Stromal cell of bone marrow (primary cell): ENCODE measurements around the gene IFI6.

Experiments used
- DNase-seq: peaks from one replicate; pipeline ENCODE4 v3.0.0-alpha.2; 2012; ENCODE audit warnings: low read depth

Gene IFI6

GRCh38 chr1:27672750-27673112, 739 bp upstream of the IFI6 start:
- no peak for DNase-seq

GRCh38 chr1:27669876-27670275, 2.1 kb downstream of the IFI6 start:
- no peak for DNase-seq

- DNase-seq: no peak
Measured at GRCh38 chr1:27668808-27669723, 2.9 kb downstream of the IFI6 start.

DNA sequence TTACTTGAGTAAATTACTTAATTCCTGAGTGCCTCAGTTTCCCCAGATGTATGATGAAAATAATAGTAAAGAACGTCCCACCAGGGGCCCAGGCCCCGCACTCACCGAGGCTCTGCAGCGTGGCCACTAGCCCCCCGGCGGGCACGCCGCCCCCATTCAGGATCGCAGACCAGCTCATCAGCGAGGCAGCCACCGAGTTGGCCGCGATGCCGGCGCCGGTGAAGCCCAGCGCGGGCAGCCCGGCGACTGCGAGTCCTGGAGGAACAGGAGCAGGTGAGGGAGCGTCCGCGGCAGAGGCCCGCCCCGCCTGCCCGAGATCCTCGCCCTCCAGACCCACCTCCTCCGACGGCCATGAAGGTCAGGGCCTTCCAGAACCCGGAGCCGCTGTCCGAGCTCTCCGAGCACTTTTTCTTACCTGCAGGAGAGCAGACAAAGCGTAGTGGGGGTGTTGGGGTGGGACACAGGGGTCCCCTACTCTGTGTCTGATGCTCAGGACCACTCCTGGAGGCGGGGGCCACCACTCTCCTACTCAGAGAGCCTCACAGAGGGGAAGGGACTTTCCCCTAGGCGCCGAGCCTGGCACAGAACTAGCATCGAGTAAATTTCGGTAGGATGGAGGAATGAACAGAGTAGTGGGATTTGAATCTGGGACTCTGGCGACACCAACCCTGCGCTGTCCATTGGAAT, 3.7 kb downstream of the IFI6 start:
- no peak for DNase-seq

- no peak for DNase-seq
Measured at GRCh38 chr1:27666791-27667254, 5.2 kb downstream of the IFI6 start.

- no peak for DNase-seq
Measured at GRCh38 chr1:27666294-27666693, 5.7 kb downstream of the IFI6 start.

DNA sequence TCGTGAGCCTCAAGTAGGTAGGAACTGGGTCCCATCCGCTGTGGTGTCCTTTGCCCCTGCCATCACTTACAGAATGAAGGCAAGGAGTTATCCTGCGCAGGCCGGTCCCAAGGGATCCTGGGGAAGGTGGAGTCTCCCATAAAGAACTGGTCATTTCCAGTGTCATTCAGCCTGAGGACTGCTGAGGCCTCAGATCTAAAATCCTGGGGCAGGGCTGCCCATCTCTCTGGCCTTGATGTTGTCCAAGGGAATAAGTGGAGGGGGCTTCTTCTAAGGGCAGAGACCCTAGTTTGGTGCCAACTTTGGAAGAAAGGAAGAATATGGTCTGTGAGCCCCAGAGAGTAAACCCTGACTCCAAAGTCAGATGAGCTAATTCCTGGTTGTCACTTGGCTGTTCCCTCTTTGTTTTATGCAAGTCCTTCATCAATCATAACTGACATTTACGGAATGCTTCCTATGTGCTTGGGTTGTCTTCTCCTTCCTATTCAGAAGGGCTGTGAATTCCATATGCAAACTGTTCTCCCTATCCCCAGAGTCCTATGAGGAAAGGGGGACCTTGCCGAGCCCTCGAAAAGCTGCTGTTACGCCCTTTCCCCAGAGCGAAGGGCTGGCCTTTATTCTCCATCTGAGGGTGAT, 6.9 kb downstream of the IFI6 start:
- no peak for DNase-seq

- no peak for DNase-seq
Measured at GRCh38 chr1:27664291-27664690, 7.7 kb downstream of the IFI6 start.

DNA sequence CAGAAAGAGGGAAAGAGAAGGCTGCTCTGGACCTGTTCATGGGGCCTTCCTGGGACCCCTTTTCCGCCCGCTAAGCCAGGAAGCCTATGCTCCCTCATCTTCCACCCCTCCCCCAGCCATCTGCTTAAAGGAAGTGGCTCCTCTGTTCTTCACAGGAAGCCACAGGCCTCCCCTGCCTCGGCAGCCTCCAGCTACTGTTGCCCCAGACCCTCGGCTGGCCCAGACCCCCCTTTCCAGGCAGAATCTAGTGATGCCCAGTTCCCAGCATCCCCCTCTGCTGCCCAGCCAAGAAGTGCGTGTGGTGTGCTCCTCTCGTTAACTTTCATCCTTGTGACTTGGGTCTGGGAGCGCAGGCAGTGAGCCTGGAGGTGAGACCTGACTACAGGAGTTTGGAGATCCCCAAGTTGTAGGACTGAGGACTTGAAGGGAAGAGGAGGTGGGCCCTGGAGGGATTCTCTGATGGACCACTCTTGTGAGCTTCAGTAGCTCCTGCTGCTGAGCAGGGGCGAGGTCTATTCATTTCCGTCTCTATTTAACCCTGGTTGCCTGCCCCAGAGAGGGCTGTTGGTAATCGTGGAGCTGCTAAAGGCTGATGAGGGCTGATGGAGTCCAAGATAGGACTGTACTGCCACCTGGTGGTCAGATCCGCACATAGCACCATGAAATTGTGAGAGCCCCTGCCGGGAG, 9.1 kb downstream of the IFI6 start:
- DNase-seq: peak; percentile 63

- no peak for DNase-seq
Measured at GRCh38 chr1:27662261-27662660, 9.7 kb downstream of the IFI6 start.

- no peak for DNase-seq
Measured at GRCh38 chr1:27661412-27662075, 10.4 kb downstream of the IFI6 start.

DNA sequence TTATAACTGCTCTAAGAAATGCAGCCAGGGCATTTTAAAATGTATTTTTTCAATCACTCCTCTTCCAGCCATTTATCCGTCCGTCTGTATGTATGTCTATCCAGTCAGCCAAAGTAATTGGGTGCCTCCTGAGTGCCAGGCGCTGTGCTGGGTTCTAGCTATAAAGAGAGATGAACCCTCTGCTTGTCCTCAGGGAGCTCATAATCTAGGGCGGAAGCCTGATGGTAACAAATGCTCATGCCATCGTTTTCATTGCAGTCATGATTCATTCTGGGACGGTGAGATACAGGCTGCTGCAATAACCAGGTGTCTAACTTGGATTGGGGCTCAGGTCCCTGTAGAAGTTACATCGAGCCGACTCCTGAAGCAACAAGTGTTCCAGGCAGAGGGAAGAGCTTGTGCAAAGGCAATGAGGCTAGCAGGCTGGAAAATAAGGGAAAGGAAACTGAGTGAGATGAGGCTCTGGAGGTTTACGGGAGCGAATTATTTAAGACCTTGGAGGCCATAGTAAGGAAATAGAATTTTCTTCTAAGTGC, 11.6 kb downstream of the IFI6 start:
- DNase-seq: no peak

DNA sequence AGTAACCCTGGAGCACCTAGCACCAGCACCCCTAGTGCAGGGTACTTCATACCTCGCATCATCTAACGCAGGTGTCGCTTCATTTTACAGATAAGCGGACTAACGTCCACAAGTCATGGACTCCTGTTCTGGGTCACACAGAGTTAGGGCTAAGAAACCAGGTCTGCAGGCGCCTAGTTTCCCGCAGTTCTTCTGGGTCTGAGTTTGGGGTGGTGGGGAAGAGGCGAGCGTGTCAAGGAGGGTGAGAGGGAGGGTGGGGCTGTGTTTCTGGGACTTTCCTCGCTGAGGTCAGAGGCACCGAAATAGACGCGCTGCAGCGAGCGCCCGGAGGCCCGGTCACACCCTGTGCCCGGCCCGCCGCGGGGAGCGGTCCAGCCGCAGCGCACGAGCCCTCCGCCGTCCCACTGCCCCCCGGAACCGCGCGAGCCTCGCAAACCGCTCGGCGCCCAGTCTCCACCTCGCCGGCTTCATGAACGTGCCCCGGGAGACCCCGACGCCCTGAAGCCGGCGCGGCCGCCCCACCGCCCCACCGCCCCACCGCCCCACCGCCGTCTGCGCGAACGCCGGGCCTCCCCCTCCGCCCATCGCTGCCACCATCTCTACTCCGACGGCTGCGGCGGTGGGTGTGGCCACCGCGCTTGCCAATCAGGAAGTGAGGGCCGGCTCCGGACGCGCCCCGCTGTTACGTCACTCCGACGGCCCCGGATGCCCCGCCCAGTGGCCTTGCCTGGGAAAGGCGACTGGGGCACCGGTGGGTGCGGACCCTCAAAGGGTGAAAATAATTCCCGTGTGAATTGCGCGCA, 12.3 kb downstream of the IFI6 start:
- DNase-seq: peak; percentile 67

DNA sequence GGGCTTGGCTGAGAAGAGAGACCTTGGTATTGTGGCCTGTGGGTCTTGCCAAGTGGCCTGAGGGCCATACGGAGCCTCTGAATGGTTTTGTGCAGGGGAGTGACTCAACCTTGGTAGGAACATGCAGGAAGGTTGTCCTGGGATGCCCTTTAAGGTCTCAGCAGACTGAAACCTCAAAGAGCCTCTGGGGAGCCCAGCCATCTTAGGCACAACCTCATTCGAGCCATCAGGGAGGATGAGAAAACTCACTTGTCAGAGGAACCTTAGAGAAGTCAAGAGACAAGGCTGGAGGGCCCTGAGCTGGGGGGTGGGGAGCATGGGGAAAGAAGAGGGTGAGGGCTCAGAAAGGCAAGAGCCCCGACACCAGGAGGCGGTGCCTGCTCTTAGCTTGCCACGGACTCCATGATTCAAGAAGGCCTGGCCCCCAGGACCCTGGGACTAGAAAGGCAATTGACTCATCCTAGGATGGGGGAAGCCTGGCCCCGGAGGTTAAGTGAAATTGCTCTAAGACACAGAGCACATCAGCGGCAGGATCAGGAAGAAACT, 13.0 kb downstream of the IFI6 start:
- DNase-seq: peak; percentile 78

- DNase-seq: peak; percentile 84
Measured at GRCh38 chr1:27656157-27656893, 15.7 kb downstream of the IFI6 start.

DNA sequence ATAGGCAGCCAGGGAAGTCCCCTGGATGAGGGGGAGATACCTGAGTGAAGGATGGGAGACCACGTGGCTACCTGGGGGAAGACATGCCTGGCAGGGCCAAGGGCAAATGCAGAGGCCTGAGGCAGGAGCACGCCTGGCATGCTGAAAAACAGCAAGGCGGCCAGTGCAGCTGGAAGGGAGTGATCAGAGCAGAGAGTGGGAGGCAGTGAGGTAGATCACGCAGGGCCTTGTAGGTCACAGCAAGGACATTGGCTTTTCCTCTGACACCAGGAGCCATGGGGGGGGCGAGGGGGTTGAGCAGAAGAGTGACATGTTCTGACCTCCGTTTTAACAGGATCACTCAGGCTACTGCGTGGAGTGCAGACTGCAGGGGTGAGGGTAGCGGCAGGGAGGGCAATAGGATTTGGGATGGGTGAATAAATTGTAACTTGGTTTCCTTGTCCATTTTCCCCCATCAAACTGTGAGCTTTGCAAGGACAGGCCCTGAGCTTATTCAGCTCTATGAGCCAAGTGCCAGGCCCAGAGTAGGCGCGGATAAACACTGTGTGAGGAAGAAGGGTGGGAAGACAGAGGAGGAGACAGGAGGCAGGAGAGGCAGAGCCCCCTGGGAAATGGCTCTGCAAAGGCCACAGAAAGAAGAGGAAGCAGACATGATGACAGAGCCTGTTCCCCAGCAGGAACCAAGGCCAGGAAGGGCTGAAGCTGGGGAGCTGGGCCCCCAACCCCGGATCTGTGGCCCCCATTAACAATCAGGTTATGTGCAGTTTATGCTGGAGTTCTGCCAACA, 16.6 kb downstream of the IFI6 start:
- DNase-seq: no peak

DNA sequence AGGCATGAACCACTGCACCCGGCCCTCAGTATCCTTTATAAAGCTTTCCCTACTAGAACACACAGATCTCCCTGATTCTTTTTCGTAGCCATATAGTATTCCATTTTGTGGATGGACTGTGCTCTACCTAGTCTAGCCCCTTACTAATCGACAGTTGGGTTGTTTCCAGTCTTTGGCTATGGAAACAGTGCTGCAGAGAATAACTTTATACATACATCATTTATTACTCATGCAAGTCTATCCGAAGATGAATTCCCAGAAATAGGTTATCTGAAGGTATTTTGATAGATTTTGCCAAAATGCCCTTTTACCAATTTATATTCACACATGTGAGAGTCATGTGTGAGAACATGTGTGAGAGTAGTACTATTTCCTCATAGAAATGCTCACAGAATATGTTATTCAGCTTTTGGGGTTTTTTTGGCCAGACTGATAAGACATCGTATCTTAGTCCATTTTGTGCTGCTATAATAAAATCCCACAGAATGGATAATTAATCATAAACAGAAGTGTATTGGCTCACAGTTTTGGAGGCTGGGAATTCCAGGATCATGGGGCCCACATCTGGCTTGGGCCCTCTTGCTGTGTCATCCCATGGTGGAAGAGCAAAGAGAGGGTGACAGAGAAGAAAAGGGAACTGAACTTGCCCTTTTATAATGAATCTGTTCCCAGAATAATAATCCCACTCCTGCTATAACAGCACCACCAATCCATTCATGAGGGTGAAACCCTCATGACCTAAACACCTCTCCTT, 19.7 kb downstream of the IFI6 start:
- DNase-seq: no peak
